ENCODE measurements around the gene DYNC1LI2.

GRCh38 chr16:66689282-66689681 lies 62.1 kb downstream of the DYNC1LI2 start:
- TF ChIP-seq CTCF (conservative IDR thresholded peaks at IDR 0.05; ENCODE audit: low read length) = no peak
- no peak for TF ChIP-seq EZH2phosphoT487 (IDR thresholded peaks at IDR 0.05; ENCODE audit: borderline replicate concordance, low read depth, low read length)
